GM12875 (cell line): ENCODE measurements around the gene TGFA.

Experiments used
- H3K4me3 ChIP-seq: one replicate; pipeline ENCODE4 v1.5.1; 2011; ENCODE audit warnings: low read depth, low read length, control low read depth
- CTCF ChIP-seq: IDR thresholded peaks from 2 replicates; pipeline ENCODE4 v1.5.1; 2011; ENCODE audit warnings: low read depth, mild to moderate bottlenecking, control low read depth, inconsistent platforms, low read length, moderate library complexity, borderline replicate concordance; ENCODE audit not compliant: insufficient read depth

Gene TGFA

GRCh38 chr2:70574618-70575017 is 21.0 kb upstream of the TGFA start:
- H3K4me3 ChIP-seq = no peak overlapping the region
- no peak for TF ChIP-seq CTCF

- no peak for TF ChIP-seq CTCF
- H3K4me3 ChIP-seq = no peak overlapping the region
These were observed 20.5 kb upstream of the TGFA start for GRCh38 chr2:70574109-70574508.

- no peak overlapping the region for H3K4me3 ChIP-seq
- TF ChIP-seq CTCF = no peak
These were observed 16.5 kb upstream of the TGFA start for GRCh38 chr2:70570041-70570661.

GRCh38 chr2:70569559-70569958 is 15.9 kb upstream of the TGFA start:
- no peak overlapping the region for H3K4me3 ChIP-seq
- TF ChIP-seq CTCF = no peak

GRCh38 chr2:70566906-70567305 is 13.3 kb upstream of the TGFA start:
- TF ChIP-seq CTCF = no peak
- no peak overlapping the region for H3K4me3 ChIP-seq

GRCh38 chr2:70566464-70566863 is 12.8 kb upstream of the TGFA start:
- no peak overlapping the region for H3K4me3 ChIP-seq
- no peak for TF ChIP-seq CTCF

GRCh38 chr2:70565039-70565731 is 11.6 kb upstream of the TGFA start:
- no peak for TF ChIP-seq CTCF
- H3K4me3 ChIP-seq = no peak overlapping the region
